Peyer's patch (tissue), 4 donors: ENCODE measurements around the gene TMOD1.

Experiments
- POLR2A ChIP-seq, 2 donors: fragments of 450-650 bp; IDR thresholded peaks; one replicate each; pipeline ENCODE4 v1.5.1; 2017; ENCODE audit warnings: antibody characterized with exemption in 2 of 2, mild to moderate bottlenecking in 2 of 2, moderate library complexity in 2 of 2
- TF ChIP-seq, protein P1 (sequence below), 6 experiments: fragments of 450-650 bp in 4 of 6; fragments of 200-600 bp in 2 of 6; sonication (generic) in 1 of 6; IDR thresholded peaks; one replicate each; pipeline ENCODE4 v1.5.1; 2017 to 2019; ENCODE audit warnings: antibody characterized with exemption in 6 of 6, mild to moderate bottlenecking in 3 of 6, moderate library complexity in 1 of 6

GRCh38 chr9:97491216-97491999 lies 10.1 kb upstream of the TMOD1 start:
- TF ChIP-seq, protein P1, sequence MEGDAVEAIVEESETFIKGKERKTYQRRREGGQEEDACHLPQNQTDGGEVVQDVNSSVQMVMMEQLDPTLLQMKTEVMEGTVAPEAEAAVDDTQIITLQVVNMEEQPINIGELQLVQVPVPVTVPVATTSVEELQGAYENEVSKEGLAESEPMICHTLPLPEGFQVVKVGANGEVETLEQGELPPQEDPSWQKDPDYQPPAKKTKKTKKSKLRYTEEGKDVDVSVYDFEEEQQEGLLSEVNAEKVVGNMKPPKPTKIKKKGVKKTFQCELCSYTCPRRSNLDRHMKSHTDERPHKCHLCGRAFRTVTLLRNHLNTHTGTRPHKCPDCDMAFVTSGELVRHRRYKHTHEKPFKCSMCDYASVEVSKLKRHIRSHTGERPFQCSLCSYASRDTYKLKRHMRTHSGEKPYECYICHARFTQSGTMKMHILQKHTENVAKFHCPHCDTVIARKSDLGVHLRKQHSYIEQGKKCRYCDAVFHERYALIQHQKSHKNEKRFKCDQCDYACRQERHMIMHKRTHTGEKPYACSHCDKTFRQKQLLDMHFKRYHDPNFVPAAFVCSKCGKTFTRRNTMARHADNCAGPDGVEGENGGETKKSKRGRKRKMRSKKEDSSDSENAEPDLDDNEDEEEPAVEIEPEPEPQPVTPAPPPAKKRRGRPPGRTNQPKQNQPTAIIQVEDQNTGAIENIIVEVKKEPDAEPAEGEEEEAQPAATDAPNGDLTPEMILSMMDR (IDR thresholded peaks at IDR 0.05) = no peak
- TF ChIP-seq POLR2A (IDR thresholded peaks at IDR 0.05) = no peak
